Right lung (tissue), 10 donors: Measurements from ENCODE around the gene TMEM237. TPM values are rescaled to one million over a fixed set of nuclear protein-coding genes. Genes with fewer than 3 reads are reported as not detected.
A peak's percentile ranks its signal among the peaks of the same experiment; 100 is the strongest.
"Not testable (repeated sequence)": the region's sequence is repeated elsewhere in the genome, so short reads cannot be mapped to it uniquely, and the experiment has no call there.

ENCODE experiments used
- DNase-seq, 2 donors: peaks; one replicate each; pipeline ENCODE4 v3.0.0-alpha.2; 2013
- long read RNA-seq, 8 donors: transcript quantifications; one replicate each; lab custom pipeline, GENCODE V29; 2026
- polyA plus RNA-seq, 5 donors: library from polyadenylated mRNA; unstranded; fragments of 120-200 nt; gene quantifications; one replicate each; pipeline versions ENCODE4 v1.2.1 to v1.2.3, GENCODE V29; 2013; ENCODE audit warnings: inconsistent platforms in 1 of 5, low replicate concordance in 1 of 5; ENCODE audit not compliant: insufficient read length in 5 of 5, insufficient read depth in 1 of 5

The TMEM237 gene, protein sequence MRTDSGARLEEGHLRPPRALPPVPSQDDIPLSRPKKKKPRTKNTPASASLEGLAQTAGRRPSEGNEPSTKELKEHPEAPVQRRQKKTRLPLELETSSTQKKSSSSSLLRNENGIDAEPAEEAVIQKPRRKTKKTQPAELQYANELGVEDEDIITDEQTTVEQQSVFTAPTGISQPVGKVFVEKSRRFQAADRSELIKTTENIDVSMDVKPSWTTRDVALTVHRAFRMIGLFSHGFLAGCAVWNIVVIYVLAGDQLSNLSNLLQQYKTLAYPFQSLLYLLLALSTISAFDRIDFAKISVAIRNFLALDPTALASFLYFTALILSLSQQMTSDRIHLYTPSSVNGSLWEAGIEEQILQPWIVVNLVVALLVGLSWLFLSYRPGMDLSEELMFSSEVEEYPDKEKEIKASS
- 10 to 100 TPM; 48.8 to 65.7 (median 59.9) TPM for polyA plus RNA-seq
- long read RNA-seq, donor 1, full-length matches to known transcripts = 8 of 8 reads
- long read RNA-seq, donor 1, partial matches to known transcripts = 0 of 8 reads
- long read RNA-seq, donor 1, other reads (novel, unspliced or antisense) = 0 of 8 reads
- long read RNA-seq, donor 2, partial matches to known transcripts = 0 of 2 reads
- long read RNA-seq, donor 2, other reads (novel, unspliced or antisense) = 0 of 2 reads
- long read RNA-seq, donor 3, full-length matches to known transcripts = 10 of 10 reads
- long read RNA-seq, donor 3, partial matches to known transcripts = 0 of 10 reads
- long read RNA-seq, donor 3, other reads (novel, unspliced or antisense) = 0 of 10 reads
- long read RNA-seq, donor 4, full-length matches to known transcripts = 6 of 6 reads
- long read RNA-seq, donor 4, partial matches to known transcripts = 0 of 6 reads
- long read RNA-seq, donor 4, other reads (novel, unspliced or antisense) = 0 of 6 reads
- long read RNA-seq, donor 5, full-length matches to known transcripts = 7 of 7 reads
- long read RNA-seq, donor 5, partial matches to known transcripts = 0 of 7 reads
- long read RNA-seq, donor 5, other reads (novel, unspliced or antisense) = 0 of 7 reads
- long read RNA-seq, donor 6, full-length matches to known transcripts = 16 of 23 reads
- long read RNA-seq, donor 6, partial matches to known transcripts = 7 of 23 reads
- long read RNA-seq, donor 6, other reads (novel, unspliced or antisense) = 0 of 23 reads
- long read RNA-seq, donor 7, full-length matches to known transcripts = 21 of 27 reads
- long read RNA-seq, donor 7, partial matches to known transcripts = 0 of 27 reads
- long read RNA-seq, donor 7, other reads (novel, unspliced or antisense) = 6 of 27 reads
- long read RNA-seq, donor 8, full-length matches to known transcripts = 7 of 7 reads
- long read RNA-seq, donor 8, partial matches to known transcripts = 0 of 7 reads
- long read RNA-seq, donor 8, other reads (novel, unspliced or antisense) = 0 of 7 reads

- peak in 1 of 2 donors; percentile 65 for DNase-seq
Measured at GRCh38 chr2:201643216-201643890, at the start of gene TMEM237. Gene TMEM237, minus strand, starts transcription at chr2:201643503. Its CDS starts 103 bp downstream, at chr2:201643400.

- no peak for DNase-seq
Measured at GRCh38 chr2:201685156-201685555, 41.9 kb upstream of the TMEM237 start.

DNA sequence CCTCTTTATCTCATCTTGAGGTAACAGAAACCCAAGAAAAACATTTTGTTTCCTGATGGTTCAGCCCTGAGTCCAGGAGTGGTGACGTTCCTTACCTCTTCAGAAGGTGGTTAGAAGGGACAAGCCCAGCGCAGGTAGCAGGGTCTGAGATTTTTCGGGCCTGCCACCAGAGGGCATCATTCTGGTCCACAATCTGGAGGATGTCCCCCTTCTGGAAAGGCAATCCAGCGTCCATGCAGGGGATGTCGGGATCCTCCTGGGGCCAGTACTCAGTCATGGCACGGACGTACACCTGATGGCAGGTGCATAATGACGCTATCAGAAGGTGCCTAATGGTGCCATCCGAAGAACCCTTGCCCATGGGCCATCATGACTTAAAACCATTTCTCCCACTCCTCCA, 37.4 kb upstream of the TMEM237 start:
- no peak for DNase-seq

- DNase-seq = no peak
Measured at GRCh38 chr2:201678401-201678800, 35.1 kb upstream of the TMEM237 start.

GRCh38 chr2:201675454-201675853, 32.2 kb upstream of the TMEM237 start:
- DNase-seq = no peak

GRCh38 chr2:201674794-201675193, 31.5 kb upstream of the TMEM237 start:
- no peak for DNase-seq

DNA sequence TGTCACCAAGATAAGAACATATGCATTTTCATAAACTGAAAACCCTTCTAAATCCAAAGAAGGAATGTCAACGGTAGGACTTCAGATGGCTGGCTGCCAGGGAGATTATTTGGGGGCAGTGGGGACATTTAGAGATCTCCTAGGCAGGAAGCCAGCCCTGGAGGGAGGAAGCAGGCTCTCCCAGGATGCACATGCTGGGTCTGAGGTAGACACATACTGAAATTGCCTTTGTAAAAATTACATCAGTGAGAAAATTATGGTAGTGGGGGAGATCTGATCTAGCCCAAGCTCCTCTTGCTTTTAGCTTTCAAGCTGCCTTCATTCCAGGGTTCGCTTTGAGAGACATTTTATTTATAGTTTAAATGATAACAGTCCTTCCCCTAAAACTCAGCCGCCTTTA, 31.0 kb upstream of the TMEM237 start:
- no peak for DNase-seq

DNA sequence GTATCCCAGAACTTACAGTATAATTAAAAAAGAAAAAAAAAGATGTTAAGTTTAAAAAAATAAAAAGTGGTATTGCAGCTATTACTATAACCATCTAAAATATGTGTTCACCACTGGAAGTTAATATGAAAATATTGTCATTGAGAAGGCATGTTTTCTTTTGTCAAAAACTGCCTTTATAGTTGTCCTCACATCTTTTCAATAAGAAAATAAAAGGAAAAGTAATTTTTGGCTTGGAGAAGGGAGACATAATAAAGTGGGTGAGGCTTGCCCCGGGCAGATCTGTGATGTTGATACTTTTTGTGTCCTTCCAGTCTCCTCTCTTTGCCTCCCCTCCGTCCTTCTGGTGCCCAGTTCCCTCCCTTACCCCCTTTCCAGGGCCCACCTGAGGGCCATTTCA, 30.2 kb upstream of the TMEM237 start:
- DNase-seq = no peak

GRCh38 chr2:201671205-201671604, 27.9 kb upstream of the TMEM237 start:
- not testable (repeated sequence) for DNase-seq

DNA sequence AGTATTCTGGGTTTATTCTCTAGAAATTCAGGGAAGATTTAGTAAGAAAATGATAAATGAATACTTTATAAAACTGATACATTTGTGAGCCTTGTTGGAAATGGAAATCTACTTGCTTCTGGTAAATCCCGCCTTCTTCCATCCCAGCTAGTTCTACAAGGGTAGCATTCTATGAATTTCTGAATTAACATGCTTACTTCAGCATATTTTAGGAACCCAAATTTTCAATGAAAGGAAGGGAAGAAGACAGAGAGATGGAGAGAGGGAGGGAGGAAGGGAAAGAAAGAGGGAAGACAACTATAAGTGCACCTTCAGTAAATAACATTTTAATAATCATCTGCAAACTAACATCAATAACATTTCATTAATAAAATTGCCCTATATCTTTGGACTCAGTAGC, 26.6 kb upstream of the TMEM237 start:
- DNase-seq = no peak

- DNase-seq = no peak
Measured at GRCh38 chr2:201668402-201668910, 25.2 kb upstream of the TMEM237 start.

DNA sequence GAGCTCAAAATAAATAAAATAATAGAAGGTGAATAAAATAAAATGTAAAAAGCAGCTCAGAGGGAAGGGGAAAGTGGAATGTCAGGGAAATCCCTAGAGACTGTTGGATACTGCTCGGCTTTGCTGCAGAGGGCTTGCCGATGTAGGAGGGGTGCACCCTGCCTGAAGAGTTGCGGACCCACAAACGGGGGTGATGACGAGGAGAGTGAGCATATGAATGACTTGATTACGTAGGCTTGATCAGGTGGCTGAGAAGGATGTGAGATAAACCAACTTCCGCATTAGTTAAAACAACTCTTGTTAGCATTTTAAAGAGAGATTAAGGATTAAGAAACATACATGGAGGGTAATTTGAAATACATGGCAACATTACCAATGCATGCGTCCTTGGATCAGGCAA, 21.0 kb upstream of the TMEM237 start:
- no peak for DNase-seq

DNA sequence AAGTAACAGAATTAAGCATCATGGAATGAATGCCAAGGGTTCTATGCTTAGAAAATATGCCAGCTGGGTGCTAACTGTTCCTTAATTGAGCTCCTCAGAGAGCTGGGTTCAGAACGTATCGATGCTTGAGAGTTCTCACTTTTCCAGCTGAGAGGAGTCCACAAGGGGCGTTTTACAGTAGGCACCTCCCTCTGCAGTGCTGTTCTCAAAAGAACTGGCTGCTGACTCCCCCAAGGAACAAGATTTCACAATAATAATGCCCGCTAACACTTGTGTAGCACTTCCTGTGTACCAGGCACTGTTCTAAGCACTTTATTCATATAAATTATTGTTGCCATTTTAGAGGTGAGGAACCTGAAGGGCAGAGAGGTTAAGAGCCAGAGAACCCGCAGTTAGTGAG, 18.1 kb upstream of the TMEM237 start:
- no peak for DNase-seq

DNA sequence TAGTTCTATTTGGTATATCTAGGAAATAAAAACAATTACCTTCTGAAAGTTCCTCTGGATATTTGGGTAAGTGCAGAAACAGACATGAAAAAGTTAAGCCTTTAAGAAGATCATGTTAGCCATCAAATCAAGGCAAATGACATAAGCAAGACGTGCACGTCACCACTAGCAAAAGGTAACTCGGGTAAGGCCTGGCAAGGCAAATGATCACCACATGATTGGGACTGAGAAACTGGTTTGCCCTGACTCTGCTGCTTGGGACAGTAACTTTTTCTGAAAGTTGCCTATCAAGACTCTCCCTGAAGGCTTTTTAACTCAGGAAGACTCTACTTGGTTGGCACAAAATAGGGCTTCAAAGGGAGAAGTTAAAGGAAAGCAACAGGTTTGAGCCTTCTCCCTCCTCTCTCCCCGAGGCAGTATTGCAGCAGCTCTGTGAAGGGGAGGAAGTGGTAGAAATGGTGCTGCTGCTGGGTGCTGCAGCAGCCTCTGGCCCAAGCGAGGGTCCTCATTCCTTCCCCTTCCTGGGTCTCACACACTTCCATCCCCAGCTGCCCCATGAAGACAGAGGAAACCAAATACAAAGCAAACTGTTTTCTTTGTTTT, 17.1 kb upstream of the TMEM237 start:
- no peak for DNase-seq

DNA sequence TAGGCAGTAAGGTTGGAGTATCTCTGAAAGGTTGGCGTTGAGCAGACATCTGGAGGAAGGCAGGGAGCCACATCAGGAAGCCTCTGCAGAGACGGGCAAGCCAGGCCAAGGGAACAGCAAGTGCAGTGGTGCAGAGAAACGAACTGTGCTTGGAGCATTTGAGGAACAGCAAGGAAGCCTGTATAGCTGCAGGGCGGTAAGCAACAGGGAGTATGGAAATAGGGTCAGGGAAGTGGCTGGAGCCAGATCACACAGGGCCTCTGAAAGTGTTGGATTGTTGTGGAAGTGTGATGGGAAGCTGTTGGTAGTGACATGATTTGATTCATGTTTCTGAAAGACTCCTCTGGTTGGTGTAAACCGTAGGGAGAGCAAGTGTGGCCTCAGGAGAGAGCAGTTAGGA, 13.4 kb upstream of the TMEM237 start:
- DNase-seq = no peak

DNA sequence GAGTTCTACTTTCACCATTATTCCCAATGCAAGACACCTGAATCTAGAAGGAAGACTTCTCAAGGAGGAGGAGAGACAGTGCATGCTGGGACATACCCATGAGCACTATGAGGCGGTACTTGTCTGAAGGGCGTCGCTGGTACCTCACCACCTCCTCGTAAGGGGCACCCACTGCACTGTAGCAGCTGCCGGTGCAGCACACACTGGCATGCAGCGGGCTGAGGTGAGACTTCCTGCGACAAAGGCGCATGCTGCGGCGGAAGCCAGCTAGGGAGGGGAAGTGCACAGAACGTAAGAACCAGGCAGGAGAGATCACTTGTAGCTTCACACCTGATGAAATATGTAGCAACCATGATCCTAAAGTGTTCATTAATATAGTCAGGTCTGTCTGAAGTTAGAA, 12.8 kb upstream of the TMEM237 start:
- DNase-seq = no peak

- no peak for DNase-seq
Measured at GRCh38 chr2:201654616-201655384, 11.5 kb upstream of the TMEM237 start.

DNA sequence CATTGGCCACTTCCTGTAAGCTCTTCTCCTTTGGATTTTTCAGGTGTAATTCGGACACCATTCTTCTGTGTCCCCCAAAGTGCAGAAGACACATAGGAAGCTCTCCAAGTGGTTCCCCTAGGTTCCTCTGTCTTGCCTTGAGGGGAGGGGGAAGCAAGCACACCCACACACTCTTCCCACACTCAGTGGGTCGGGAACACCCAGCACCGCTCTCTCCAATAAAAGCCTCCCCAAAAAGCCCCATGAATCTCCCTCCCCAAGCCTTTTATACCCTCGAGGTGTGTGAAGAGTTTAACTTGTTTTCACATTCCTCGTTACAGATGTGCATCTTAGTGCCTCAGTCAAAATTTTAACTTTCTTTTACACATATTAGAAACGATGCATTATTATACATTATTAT, 9.9 kb upstream of the TMEM237 start:
- DNase-seq = no peak

- no peak for DNase-seq
Measured at GRCh38 chr2:201649442-201649841, 6.1 kb upstream of the TMEM237 start.

DNA sequence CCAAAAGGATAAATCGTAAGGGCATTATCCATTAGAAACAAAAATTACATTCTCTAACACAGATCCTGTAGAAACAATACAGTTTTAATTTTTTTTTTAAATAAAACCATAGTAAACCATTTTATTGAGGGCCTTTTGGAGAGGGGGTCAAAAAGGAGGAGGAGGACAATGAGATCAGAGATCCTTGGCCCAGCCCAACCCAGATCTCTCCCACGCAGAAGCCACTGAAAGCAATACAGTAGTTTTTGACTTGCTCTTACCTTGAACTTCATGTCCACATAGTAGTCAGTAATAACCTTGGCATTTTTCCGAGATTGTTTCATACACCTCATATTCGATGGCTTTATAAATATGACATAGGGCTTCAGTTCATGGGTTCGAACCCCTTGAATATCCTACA, 4.1 kb upstream of the TMEM237 start:
- DNase-seq = no peak
